ENCODE data around the gene COASY.
A peak's percentile ranks its signal among the peaks of the same experiment; 100 is the strongest.

Gene COASY

DNA sequence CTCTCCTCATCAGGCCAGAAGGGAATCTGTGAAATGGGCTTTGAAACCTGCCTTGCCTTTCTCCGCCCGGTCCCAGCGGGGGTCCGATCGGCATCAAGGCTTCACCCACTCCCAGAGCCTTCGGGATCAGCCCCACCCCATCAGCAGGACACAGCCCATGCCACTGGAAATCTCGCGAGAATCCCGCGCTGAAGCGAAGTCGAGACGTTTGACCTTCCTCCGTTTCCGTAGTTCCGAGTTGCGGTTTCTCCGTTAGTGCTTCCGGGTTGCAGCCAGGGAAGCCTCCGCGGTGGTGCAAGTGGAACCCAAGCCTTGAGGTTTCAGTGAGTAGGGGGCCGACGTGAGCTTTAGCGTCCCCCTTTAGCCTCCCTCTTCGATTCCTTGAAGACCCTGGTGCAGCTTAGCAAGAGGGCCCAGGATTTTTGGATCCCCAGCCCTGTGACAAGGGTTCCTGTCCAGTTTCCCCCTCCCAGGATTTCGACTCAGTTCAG is at the start of gene COASY:
COASY (plus strand) TSS at position 252 of the 491 bp plus-strand sequence. CDS start 475 bp downstream, outside the sequence.
- peak; percentile 84 to 92 for DNase-seq

DNA sequence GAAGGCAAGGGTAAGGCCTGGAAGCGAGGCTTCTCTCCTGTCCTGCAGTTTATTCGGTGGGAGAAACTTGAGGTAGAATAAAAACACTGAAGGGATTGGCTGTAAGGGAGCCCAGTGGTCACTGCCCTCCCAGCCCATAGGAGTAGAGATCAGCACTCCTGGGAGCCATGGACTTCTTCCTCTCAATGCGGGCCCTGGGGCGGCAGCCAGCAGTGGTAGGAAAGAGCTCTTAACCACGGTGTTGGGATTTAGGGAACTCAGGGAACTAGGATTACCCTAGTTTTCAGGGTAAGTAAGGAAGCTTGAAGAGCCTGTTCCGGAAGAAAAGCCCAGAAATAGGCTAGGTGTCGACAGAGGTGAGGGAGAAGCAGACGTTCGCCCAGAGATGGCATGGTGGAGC is 49.7 kb upstream of the COASY start:
- no peak for DNase-seq

DNA sequence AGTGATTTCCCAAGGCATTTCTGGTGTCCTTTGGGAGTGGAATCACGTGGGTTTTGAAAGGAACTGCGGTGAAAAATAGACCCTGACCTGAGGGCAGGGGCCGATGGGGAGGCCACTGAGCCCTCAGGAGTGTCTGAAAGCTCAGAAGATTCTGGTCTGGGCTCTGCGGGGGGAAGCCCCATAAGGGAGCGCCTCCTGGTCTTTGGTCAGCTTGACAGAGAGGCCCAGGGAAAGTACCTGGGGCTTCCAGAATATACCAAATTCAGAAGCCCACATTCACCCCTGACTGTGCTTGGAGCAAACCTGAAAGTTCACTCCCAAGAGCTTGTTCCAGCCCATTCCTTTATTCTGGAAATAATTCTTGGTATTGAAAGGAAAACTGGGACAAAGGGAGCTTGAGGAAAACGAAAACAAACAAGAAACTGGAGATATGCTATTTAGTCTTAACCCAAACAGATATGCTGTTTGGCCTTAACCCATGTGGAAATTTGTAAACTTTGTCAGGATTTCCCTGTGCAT is 49.2 kb upstream of the COASY start:
- DNase-seq = no peak

DNA sequence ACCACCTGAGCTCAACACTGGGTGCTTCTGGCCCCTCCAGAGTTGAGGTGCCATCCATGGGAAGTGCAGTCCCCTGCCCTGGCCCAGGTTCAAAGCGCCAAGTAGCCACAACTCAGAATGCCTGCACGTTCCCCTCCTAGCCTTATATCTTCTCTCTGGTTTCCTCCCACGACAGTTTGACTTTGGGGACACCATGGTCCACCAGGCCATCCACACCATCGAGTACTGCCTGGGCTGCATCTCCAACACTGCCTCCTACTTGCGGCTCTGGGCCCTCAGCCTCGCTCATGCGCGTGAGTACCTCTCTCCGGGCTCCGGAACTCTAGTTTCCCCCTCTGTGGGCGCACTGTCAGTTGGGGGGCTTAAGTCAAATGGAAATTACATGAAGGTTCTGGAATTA is 48.3 kb upstream of the COASY start:
- DNase-seq = no peak

DNA sequence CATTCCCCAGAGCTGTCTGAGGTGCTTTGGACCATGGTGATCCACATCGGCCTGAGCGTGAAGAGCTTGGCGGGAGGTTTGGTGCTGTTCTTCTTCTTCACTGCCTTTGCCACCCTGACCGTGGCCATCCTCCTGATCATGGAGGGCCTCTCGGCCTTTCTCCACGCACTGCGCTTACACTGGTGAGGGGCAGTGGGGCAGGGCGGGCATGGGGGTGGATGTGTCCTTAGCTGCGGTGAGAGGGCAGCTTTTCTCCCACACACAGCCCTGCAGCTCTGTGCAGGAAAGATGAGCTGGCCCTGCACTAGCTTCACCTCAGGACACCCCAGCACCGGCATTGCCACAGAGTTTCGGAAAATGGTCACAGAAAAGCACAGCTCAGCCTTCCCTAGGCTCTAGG is 47.7 kb upstream of the COASY start:
- DNase-seq = no peak

DNA sequence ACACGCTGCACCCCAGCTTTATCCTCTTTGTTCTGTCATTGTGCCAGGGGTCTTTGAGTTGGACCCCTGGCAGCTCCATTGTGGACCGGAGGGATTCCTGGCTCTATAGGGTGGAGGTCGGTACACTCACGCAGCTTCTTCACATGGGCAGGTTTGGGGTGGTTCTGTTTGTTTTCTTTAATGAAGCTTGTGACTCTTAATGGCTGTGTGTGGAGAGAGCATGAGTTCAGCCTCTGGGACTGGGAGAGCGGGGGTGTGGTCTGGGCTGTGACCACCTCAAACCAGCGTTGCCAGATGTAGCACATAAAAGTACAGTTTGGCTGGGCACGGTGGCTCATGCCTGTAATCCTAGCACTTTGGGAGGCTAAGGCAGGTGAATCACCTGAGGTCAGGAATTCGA is 47.1 kb upstream of the COASY start:
- no peak for DNase-seq

DNA sequence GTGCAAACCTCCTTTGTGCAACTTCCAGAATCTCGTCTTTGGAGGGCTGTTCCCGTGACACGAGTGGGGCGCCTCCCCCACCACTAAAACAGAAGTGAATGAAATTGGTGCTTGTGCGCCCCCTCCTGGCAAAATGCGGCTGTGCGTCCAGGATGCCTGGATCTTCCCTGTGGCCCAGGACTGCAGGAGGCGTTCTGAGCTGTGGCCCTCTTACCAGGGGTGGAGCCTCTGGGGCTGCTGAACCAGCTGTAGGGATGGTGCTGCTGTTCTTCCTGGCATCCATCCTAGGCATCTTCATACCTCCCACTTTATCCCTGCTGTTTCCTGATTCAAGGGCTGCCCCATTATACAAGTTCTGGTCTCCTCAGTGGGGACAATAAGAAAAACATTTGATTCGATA is 44.4 kb upstream of the COASY start:
- DNase-seq = peak; percentile 19 to 72

DNA sequence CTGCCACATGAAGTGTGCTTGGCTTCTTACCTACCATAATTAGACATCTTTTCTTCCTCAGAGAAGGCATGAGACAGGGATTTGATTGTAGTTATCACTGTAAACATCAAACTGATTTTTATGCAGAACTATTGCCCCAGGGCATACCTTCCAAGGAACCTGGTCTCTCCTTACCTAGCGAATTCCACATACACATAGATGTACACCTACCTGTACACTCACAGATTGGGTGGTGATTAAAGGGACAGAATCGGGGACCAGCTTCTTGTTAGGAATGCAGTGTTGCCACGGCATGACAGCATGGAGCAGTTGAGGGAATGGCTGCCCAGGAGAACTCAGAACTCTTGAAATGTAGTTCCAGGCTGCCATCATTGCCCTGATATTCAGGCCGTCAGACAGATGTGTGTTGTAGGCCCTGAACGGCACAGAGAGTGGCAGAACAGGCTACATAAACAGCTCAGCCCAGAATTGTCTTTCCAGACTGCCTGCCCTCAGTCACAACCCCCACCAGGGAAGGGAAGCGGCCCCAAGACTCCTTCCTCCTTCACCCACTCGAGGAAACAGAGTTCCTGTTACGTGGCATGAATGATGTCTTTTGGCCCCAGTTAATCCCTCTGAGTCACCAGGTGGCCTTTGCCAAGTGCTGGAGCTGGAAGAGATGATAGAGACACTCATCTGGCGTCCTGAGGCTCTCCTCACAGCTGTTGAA is 43.7 kb upstream of the COASY start:
- no peak for DNase-seq

DNA sequence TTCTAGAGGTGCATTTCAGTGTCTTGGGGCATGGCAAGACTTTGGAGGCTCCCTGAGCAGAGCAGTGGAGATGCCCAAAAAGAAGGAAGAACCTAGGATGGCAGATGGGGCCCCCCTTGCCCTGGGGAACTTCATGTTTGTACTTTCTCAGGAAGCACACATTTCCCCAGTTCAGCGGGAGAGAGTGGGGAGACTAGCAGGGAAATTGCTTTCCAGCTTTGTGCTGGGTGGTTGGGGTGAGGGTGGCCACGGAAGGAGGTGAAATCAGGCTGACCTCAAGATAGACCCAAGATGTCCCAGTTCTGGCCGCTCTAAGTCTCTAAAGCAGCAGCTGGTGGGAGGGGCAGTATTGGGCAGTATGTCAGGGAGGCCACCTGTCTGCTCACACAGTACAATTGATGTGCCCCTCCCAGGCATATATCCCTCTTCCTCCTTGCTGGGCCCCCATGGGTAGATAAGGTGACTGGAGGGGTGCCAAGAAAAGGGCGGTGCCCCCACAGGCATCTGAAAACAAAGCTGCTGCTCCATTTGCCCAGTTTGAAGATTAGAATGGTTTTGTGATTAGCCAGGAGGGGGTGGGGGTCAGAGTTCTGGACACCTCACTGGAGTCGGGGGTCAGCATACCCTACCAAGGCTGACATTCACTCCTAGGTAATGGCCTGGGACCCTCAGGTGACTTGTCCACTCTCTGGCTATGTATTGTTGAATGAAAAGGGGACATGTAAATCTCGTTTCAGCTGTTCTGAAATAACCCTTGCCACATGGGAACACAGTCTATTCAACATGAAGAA is 43.0 kb upstream of the COASY start:
- DNase-seq = no peak

DNA sequence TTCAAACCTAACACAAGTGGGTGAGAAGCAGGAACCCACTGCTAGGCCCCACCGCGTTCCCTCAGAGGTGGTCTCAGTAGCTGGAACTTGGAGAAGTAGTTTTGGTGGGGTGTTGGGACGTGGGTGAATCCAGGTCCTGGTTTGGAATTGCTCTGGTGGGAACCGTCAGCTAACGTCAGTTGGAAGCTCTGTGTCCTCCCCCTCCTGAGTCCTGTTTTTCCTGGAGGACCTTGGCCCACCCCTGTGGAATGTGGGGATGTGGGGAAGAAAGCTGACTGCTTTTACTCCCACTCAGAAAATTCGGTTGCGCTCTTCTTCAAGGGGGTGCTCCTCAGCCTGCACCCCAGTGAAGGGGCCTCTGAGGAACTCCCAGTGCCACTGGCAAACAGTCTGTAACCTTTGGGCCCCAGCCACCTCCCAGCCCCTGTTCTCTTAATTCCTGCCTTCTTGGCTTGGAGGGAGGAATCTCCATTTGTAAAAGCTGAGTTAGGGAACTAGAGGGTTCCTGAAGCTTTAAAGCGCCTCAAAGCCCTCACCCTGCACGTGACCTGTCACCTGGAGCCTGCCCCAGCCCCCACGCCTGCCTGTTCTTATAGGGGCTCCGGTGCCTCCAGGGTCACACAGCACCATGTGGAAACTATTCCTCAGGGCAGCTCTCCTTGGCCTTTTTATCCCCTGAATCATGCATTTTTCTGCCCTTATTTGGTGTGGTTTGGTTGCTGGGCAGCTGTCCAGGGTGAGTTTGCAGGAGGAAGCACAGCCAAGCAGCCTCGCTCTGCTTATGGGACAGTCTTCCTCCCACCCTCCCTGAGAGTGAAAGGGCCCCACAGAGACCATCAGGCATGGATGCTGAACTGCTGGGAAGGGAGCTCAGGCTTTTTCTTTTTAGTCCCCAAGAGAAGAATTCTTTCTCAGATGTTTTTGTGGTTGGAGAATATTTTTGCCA is 42.1 kb upstream of the COASY start:
- peak; percentile 57 to 62 for DNase-seq

DNA sequence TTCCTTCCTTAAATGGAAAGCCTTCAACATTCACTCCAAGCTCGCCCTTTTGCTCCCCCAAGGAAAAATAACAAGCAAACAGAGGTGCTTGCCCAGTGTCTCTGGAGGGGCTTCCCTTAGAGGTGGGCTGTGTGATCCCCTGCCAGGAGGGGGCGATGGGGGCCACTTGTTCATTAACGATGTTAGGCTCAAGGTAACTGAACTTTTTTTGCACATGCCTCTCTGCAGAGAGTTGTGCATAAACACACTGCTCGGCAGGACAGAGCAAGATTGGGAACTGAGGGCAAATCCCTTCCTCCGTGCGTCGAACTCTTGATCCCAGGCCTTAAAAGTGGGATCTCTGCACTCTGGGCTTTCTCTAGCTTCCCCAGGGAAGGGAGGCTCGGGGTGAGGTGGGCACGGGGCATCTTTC is 41.4 kb upstream of the COASY start:
- DNase-seq = no peak

DNA sequence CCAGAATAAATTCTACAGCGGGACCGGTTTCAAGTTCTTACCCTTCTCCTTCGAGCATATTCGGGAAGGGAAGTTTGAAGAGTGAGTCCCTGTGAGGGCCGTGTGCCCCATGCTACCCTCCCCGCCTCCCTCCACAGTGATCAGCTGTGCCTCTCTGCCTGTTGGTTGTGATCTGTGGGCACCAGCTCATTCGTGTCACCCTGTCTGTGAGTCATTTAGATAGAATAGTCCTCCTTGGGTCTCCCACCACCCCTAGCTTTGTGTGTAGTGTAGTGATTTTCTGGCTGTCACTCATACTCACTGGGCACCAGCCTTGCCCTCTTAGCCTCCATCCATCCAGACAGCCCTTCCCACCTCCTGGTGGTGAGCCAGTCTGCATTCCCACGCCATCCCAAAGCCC is 40.9 kb upstream of the COASY start:
- DNase-seq = no peak

DNA sequence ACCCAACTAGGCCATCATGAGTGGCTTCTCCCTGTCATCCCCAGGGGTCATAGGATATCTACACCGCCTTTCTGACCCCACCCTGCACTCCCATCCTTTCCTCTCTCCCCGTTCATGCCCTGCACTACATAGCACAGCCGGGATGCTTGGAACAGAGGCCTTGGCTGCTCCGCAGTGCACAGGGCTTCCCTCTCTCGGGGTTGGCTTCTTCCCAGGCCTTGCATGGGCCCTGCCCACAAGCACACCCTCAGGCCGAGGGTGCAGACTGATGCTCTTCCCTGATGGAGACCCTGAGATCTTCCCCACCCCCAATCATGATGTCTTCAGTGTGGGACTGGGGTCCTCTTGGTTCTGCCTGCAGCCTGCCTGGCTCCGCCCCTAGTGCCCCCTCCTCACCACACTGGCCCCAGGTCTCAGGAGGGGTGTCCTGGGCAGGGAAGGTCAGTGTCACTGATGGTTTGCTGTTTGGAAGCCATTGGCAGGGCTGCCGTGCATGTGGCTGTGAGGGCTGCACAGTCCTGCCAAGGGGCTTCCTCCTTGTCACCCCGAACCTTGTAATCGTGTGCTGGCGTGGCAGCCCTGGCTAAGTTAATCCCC is 40.2 kb upstream of the COASY start:
- DNase-seq = no peak

DNA sequence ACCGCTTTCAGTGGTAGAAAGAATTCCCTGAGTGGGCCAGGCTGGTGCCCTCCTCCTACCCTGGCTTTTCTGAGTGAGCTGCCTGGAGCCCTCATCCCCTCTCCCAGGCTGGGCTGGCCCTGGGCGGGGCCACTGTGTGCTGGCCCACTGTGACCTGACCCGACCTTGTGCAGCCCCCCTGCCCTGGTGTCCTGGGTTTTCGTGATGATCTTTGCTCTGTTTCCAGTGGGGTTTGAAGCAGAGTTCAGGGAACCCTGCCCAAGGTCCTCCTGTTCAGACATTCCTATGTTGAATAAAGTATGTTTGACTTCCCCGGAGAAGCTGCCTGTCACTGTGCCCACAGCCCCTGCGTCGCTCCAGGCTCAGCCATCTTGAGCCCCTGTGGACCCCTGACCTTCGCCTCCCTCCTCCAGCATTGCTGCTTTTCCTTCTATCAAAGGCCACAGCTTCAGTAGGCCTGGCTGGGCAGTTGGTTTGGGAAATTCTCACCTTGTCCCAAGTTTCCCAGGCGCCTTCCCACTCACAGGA is 39.6 kb upstream of the COASY start:
- no peak for DNase-seq

DNA sequence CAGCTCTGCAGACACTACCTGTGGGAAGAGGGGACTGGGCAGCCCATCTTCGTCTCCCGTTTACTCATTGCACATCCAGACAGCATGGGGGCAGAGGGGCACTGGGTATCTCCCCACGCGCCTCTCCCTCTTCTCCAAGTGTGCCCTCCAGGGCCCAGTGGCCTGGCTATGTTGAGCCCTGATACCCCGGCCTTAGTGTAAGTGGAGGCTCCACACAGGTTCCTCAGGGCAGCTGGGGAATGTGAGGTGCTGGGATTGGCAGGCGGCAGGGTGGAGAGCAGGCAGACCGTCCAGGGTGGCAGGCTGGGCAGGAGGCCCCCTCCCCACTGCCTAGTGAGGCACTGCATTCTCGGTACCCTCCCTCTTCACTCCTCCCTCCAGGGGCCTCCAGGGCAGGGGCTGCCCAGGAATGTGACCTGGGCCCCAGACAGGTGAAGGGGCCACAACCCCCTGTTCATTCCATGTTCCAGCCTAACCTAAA is 39.1 kb upstream of the COASY start:
- no peak for DNase-seq

DNA sequence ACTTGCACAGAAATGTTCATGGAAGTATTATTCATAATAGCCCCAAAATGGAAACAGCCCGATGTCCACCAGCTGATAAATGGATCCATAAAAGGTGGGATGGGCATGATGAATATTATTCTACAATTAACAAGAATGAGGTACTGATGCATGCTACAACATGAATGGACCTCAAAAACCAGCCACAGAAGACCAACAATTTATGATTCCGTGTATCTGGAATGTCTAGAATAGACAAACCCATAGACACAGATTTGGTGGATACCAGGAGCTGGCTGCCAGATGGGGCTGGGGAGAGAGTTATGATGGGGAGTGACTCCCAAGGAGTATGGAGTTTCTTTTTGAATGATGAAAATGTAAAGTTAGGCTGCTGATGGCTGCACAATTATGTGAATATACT is 36.7 kb upstream of the COASY start:
- no peak for DNase-seq

DNA sequence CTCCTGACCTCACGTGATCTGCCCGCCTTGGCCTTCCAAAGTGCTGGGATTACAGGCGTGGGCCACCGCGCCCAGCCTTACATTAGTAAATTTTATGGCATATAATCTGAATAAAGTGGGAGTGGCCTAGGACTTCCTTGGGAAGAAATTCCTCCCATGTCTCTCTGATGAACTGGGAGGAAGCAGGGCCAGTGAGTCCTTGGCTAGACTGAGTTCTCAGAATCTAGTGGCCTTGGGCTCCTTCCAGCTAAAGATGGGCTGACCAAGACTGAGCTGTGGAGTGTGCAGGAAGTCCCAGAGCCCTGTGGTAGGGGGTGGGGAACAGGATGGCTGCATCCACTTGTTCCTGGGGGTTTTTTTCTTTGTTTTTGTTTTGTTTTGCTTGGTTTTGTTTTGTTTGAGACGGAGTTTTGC is 35.9 kb upstream of the COASY start:
- DNase-seq = no peak

DNA sequence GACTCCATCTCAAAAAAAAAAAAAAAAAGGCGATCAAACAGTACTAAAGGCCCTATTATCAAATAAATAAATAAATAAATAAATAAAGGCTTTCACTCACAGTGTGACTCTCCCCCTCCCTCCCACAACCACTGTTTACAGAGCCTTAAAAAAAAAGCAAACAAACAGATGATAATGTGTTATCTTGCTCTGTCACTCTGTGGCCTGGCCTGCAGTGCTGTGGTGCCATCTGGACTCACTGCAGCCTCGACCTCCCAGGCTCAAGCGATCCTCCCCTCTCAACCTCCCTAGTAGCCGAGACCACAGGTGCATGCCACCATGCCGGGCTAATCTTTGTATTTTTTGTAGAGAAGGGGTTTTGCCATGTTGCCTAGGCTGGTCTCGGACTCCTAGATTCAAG is 34.0 kb upstream of the COASY start:
- no peak for DNase-seq

DNA sequence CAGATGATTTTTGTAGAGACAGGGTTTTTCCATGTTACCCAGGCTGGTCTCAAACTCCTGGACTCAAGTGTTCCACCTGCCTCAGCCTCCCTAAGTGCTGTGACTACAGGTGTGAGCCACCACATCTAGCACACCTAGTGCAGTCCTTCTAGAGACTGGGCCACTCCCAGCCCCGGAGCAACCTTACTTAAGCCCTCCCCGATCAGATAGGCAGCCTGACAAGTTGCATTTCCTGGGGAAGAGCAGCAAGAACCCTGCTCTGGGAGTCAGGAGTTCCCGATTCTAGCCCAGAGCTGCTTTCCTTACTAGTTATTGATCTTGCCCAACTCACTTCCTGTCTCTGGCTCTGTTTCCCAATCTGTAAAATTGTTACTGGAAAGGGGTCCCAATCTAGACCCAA is 32.9 kb upstream of the COASY start:
- no peak for DNase-seq

DNA sequence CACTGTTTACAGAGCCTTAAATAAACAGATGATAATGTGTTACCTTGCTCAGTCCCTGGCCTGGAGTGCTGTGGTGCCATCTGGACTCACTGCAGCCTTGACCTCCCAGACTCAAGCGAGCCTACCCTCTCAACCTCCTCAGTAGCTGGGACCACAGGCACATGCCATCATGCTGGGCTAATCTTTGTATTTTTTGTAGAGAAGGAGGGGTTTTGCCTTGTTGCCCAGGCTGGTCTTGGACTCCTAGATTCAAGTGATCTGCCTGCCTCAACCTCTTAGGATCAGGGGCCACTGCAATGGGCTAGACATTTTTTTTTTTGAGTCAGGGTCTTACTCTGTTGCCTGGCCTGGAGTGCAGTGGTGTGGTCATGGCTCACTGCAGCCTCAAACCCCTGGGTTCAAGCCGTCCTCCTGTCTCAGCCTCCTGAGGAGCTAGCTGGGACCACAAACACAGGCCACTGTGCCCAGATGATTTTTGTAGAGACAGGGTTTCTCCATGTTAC is 30.9 kb upstream of the COASY start:
- DNase-seq = no peak

DNA sequence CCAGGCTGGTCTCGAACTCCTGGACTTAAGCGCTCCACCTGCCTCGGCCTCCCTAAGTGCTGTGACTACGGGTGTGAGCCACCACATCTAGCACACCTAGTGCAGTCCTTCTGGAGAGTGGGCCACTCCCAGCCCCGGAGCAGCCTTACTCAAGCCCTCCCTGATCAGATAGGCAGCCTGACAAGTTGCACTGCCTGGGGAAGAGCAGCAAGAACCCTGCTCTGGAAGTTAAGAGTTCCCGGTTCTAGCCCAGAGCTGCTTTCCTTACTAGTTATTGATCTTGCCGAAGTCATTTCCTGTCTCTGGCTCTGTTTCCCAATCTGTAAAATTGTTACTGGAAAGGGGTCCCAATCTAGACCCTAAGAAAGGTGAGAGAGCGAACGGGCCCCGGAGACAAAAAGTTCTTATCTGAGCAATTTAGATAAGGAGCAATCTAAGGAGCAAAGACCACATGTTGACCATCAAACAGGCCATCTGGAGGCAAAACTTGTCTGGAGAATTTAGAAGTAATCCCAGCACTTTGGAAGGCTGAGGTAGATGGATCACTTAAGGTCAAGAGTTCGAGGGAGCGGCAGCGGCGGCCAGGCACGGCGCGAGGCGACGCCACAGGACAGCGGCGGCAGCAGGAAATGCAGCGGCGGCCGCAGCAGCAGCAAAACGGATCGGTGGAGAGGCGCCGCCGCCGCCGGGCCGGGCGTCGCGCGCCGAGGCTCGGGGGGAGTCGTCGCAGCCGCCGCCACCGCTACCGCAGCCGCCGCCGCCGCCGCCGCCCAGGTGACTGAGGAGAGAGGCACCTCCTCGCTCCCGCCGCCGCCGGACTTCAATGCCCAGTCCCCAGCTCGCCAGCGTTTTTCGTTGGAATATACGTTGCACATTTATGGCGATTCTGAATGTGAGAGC is 30.2 kb upstream of the COASY start:
- peak; percentile 42 to 60 for DNase-seq
